Activated CD4-positive, alpha-beta T cell treated with anti-CD3 and anti-CD28 coated beads, Interleukin-2, amount 50 U/mL, for 4 hours (primary cell): ENCODE measurements around the gene OPCML.

Experiments used
- DNase-seq, 2 experiments: peaks; one replicate each; pipeline ENCODE4 v3.0.0-alpha.2; 2020

Gene OPCML

DNA sequence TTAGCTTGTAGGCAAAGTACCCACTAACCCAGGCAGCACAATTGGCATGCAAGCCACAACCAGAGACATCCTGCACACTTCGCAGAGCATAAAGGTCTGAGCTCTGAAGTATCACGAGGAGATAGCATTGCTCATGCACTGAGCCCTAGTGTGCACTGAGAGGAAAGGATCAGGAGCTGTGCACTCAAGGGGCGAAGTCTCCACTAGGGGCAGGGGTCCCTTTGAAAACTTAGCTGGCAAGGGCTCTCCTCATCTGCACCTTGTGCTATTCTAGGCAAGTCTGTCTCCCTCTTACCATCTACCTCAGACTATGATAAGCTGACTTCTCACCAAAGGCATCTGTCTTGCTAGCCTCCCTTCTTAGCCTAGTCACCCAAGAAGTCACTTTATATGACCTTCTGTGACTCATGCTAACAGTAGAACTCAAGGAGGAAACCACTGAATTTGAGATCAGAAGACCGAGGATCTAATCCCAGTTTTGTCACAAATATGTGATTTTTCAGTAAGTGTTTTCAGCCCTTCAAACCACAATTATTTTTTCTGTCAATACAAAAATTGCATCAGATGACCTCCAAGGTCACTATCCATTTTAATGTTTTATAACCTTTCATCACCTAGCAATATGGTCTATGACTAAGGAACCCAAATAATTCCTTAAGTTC lies 1083.8 kb downstream of the OPCML start:
- no peak for DNase-seq

DNA sequence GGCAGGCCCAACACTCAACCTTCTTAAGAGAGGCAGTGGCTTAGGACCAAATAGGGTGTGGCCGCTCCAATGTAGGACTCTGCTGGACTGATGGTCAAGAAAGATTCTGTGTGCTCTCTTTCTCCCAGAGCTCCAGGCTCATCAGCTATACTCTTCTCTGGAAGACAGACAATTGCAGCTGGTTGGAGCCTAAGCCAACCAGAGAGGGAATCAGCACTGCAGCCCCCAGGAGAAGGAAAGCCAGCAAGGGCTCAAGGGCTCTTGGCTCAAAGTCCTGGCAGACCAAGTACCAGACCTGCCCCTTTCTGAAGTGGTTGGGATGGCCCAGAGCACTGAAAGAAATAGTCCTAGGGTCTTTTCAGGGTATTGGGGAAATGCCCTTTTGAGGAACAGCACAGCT lies 1084.5 kb downstream of the OPCML start:
- DNase-seq: no peak

DNA sequence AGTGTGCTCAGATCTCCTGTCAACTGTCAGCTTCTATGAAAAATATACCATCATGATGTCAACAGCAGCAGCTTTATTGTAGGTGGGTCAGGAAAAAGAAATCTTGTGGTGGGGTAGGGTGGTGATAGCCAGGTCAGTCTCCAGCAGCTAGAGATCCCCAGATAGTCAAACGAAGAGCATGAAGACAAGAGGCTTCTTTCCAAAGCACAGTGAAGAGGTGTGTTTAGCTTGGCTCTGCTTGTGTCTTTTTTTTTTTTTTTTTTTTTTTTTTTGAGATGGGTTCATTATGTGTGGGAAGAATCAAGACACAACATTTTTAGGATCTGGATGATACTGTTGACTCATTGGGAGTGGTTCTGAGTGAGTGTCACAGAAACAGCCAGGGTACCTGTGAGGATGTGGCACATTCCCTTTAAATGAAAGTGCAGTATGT lies 1086.4 kb downstream of the OPCML start:
- DNase-seq: no peak

DNA sequence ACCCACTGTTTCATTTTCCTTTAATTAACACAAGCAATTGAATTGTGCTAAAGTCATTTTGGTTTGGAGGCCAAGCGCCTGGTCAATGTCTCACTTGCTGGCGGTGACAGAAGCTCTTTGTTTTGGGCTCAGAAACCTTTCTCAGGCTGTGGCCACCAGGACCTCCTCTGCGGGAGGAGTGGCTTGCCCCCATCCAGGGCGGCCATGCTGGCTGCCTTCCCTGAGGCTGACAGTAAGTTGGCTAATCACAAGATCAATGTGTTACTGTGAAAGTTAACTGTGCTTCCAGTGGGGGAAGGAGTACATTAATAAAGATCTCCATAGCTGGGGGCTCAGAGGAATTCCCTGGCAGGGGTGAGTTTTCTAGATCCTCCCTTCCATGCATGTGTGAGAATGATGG lies 1087.4 kb downstream of the OPCML start:
- DNase-seq: no peak

DNA sequence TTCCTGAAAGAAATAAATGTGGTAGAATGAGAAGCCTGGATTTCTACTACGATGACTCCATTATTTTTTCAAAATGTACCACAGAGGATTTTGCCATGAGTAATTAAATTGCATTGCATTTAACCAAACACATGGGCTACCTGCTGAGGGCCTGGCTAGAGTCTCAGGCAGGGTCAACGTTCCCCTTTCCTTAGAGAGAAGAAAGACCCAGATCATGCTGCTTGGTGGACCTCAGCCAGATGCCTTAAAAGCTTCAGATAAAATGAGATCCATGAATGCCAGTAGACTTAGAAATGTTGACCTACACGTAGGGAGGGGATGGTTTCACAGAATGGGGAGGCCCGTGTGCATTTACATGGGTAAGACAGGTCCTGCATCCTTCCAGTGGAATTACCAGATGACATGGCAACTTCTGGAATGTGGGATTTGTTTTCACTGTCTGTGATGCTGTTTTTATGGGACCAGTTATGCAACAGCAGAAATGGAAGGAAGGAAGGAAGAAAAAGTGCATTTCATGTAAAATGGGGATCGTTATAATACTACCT lies 1092.5 kb downstream of the OPCML start:
- no peak for DNase-seq

DNA sequence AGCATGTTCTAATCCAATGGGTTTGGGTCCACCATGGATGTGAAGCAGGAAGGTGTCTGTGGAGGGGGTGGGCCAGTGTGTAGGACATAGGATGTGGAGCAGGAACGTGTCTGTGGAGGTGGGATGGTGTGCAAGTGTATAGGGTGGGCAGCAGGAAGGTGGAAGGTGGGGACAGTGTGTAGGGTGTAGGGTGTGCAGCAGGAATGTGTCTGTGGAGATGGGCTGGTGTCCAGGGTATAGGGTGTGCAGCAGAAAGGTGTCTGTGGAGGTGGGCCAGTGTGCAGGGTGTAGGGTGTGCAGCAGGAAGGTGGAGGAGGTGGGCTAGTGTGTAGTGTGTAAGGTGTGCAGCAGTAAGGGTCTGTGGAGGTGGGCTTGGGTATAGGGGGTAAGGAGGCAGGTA lies 1093.9 kb downstream of the OPCML start:
- no peak for DNase-seq

DNA sequence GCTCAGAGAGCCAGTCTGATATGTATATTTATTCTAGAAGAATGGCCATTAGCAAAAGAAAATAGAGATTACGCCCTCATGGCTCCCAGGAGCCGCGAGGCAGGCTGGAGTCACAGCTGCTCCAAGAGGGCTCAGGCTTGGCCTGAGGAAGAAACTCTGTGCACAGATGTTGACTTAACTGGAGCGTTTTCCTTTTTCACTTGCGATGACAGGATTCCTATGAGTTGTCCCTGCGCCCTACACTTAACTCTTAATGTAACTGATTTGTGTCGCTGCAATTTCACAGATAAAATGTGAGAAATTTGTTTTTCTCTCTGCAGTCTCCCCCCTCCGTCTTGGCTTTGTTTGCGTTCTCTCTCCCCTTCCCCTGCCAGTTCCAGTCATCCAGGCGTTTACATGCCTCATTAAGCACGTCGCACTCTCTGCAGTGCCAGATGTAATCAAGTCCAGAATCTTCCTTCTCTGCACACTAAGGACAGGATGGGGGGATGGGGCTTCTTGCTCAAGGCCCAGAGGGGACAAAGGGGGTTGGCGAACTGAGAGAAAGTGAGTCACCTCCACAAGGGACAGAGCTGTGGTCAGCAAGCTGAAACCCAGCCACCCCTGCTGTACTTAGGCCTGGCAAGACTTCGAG lies 1101.8 kb downstream of the OPCML start:
- no peak for DNase-seq

DNA sequence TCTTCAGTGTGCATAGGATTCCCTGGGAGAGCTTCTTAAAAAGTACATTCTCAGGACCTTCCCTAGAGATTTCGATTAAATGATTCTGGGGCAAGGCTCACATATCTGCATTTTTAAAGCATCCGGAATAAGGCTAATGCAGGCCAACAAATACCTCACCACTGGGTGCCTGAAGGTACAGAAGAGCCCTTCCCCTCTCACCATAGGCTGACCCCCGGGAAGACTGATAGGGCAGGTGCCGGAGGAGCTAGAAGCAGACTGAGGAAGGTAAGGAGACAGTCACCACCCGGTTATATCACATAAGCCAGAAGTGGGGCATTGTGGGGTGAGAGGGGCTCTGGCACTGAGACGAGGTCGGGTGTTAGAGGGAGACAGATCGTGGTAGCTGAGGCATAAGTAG lies 1102.6 kb downstream of the OPCML start:
- no peak for DNase-seq

DNA sequence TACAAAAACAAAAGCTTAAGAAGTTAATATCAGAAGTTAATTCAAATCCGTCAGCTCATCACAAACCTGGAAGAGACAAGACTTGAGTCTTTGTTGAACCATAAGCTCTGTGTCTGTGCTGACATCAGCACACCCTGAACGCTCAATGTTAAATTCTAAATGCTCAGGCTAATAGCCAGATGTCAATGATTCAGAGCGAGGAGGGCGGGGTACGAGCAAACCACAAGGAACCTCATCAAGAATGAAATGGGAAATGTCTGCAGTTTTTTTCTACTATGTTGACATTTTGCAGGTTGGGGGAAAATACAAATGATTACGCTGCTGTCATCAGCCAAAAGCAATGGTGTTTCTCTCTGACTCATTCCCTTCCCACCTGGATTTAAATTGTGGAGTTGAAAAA lies 1104.7 kb downstream of the OPCML start:
- DNase-seq: no peak

DNA sequence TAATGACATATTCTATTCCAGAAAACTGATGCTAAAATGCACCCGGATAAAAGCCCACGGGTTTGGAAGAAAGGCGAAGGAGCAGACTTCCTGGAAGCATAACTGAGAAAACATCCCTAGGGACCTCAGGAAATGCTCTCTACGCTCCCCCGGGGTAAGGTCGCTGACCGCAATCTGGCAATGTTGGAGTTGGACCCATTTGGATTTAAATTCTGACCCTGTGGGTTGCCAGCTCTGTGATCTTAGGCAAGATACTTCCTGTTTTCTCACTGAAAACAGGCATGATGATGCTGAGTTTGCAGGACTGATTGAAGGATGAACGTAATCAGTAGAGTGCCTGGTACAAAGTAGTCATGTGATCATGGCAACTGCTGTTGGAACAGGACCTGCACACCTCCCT lies 1107.9 kb downstream of the OPCML start:
- no peak for DNase-seq

DNA sequence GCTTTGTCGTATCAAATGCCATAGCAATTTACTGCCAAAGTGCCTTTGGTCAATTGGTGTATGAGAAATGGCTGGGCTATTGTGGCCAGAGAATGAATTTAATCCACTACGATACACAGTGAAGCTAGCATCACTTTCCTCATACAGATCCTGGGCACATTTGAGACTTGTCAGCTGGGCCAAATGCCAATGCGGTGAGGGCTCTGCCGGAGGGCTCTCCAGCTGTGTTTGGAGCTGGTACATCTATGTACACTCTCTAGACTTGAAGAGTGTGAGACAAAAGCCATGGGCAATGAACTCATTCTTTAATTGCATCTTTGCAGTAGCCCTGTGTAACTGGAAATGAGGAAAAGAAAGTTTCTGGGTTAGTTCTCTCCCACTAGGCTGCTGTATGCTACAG lies 1109.0 kb downstream of the OPCML start:
- no peak for DNase-seq

DNA sequence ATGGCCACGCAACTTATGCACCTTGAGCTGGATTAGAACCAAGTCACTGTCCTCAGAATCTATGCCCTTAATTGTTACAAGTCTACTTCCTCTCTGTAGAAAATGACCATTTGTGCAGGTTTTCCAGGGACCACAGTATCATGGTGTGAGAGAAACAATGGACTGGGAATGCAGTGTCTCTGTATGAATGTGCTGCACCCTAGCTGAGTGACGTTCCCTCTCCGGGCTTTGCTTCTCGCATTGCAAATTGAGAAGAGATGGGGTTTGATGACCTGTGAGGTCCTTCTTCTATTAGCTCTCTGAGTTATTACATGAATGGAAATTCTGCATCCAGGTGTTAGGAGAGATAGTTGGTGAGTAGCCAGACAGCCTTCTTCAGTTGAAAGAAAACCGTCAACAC lies 1109.6 kb downstream of the OPCML start:
- no peak for DNase-seq

DNA sequence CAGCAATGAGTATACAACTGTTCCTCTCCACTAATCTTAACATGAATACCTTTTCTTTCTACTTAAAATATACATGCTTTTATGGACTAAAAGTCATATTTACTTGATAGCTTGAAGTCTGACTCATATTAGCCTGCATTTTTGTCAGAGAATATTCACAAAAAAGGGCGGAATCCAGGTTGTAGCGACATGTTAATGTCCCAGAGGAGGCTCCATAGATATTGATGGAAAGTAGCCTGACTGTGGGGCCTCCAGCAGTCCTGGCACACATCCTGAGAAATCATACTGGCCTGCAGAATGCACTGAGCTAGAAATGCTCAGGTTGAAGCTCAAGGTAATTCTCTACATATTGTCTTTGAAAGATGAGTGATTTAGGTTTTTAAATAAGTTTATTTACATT lies 1110.7 kb downstream of the OPCML start:
- no peak for DNase-seq

DNA sequence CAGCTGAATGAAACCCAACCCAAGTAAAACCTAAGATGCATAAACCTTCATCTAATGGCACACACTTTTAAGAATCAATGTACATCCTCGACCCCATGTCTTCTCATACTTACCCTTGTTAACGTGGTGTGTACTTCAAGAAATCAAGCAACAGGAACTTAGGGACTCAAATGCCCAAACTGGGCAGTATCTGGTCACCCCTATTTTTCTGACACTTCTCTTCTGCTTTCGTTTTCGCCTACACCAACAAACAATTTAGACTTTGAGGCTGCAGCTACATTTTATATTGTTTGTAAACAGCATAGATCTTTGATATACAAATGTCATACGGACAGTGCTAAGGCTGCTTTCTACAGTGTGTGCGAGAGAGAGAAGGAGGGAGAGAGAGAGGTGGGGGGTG lies 1117.8 kb downstream of the OPCML start:
- no peak for DNase-seq

DNA sequence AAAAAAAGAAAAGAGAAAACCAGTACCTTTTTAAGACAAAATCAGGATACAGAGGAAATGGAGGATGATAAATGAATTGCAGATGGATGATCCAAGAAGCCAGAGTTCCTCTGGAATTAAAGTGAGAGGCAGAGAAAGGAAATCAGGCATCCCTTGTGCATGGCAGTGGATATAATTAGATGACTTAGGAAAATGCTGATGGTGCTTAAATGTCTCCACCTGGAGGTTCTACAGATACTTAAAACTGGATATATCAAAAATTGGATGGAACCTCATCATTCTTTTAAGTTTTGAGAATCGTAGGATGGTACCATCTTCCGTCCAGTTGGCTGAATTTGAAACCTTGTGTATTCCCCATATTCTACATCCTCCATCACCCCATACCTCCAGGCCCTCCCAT lies 1121.9 kb downstream of the OPCML start:
- no peak for DNase-seq

DNA sequence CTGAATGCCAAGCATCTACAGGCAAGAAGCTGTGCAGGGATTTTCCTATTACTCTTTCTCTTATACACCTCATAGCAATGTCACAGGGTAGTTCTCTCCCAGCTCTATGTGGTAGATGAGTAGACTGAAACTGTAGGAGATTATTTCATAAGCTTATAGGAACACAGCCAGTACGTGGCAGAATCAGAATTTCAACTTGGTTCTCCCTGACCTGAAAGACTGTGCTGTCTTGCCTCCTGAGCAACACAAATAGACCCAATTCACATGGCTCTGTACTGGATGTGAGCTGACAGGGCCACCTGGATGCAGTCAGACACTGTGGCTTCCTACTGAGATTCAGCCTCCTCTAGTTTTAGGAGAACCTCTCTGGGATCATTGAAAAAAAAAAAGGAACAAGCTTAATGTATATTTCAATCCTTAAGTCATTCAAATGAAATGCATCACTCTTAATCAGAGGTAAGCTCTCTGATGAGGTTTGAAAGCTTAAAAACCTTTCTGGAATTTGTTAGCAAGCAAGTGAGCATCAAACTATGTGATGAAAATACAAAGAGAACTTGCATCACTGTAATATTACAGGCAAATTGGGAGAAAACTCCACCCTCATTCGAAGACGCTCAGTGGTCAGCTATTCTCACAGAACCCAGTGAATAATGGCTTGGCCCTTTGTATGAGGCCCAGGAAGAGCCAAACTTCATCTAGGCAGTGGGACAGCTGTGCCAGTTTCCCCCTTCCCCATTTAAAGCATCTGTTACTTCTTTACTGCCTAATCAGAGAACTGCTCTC lies 1122.5 kb downstream of the OPCML start:
- no peak for DNase-seq

DNA sequence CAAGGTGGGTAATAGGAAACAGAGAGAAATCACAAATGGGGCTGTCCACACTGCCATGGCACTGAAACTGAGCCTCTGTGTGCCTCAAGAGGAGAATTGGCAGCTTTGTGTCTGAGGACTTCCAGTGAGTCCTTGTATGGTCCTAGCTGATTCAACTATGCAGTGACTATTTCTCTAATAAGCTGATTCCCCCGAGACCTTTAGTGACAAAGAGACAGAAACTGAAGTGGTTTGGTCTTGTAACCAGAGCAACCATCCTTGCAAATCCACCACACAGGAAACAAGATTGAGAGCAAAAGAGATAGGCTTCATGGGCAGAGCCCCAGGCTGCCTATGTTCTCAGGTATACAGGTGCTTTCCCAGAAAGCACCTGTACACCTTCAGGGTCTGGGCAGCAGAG lies 1123.4 kb downstream of the OPCML start:
- DNase-seq: no peak

DNA sequence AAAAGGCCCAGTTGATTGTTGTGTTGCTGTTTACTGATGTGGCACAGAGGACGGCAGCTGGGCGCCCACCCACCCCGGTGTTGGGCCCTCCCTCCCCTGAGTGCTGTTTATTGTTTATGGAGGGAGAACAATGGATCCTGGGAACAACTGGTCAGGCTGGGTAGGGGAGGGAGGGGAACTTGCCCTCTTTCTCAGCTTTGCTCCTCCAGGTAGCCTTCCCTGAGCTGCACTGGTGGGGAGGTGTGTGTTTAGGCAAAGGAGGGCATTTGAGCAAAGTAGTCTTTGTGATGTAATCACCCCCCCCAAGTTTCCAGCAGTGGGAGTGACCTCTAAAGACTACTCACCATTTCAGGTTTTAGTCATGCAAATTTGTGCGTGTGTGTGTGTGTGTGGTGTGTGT lies 1126.6 kb downstream of the OPCML start:
- DNase-seq: no peak

DNA sequence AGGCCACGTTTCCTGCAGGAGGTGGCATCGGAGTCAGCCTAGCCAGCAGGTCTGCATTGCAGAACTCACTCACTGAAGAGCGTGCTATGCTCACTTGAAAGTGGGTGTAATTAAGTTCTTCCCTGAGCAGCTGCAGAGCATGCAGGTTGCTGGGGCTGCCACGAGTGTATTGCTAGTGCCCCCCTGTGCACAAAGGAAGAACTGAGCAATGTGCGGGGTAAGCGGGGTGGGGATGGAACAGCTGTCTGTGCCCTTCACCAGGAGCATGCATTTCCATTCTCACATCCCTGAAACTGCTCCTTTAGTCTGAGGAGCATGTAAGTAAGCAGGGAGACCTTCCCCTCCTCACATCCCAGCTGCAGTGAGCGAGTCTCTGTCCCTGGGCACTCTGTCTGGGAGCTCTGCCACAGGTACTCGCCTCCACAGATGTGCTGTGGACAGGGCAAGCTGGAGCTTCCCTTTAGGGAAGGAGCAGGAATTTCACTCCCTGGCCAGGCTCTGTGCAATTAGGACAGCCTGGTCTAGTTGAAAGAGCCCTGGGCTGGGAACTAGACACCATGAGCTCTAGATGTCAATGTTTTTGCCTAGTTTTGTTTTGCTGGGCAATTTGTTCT lies 1130.1 kb downstream of the OPCML start:
- DNase-seq: no peak

DNA sequence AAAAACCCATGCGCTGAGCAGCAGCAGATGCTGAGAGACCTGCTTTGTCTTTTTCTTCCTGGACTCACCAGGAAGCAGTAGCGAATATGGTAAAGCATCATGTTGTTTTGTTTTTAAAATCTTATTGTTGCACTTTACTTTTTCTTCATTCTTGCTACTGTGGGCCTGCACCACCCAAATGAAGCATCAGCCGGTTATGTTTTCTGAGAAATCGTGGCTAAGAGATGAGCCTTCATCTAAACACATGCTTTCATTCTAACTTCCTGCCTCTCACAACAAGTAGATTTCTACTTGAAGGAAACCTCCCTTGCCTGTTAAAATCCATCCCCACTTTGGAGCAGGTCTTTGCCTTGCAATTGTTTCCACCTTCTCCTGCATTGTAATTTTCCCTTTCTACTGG lies 1136.0 kb downstream of the OPCML start:
- DNase-seq: no peak

DNA sequence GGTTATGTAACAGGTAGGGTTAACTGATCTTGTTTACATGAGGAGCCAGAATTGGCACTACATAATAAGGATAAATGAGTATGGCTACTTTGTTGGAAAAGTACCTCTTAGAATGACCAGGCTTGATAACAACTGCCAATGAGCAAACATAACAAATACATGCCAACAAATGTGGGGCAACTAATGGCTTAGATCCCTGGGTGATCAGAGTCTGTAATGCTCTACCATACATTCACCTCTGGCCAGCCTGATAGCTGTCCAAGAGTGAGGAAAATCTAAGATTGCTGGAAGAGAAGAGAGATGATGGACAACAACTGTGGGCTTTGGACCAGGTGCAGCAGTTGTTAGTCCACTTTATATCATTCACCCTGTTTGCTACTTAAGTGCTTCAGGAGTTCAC lies 1136.9 kb downstream of the OPCML start:
- DNase-seq: no peak

DNA sequence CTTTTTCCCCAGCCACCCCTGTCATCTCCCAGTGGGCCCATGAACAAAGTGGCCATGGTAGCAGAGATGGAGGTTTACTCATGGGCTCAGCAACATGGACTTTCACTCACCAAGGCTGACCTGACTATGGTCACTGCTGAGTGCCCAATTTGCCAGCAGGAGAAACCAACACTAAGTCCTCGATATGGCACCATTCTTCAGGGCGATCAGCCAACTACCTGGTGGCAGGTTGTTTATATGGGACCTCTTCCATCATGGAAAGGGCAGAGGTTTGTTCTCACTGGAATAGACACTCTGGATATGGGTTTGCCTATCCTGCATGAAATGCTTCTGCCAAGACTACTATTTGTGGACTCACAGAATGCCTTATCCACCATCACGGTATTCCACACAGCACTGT lies 1152.8 kb downstream of the OPCML start:
- DNase-seq: no peak

DNA sequence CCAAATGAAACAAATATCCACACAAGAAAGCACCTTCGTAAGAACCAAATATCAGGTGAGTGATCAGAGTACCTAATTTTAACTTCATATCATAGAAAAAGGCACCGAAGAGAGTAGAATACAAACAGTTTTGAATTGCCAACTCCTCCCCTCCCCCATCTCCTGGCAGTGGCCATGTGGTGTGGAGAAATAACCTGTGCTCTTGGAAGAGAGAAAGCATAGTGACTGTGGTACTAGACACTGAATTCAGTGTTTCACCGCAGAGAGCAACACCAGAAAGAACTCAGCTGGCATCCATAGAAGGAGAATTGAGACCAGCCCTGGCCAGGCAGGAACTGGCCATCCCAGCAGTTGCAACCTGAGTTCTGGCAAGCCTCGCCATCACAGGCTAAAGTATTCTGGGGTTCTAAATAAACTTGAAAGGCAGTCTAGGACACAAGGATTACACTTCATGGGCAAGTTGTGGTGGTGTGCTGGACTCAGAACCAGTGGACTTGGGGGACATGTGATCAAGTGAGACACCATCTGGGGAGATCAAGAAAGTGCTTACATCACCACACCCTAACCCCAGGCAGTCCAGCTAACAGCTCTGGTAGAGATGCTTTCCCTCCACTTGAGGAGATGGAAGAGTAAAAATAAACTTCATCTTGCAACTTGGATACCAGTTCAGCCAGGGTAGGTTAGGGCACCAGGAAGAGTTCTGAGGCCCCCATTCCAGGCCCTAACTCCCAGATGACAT lies 1158.7 kb downstream of the OPCML start:
- DNase-seq: no peak
